Testis (tissue), 3 donors: ENCODE results near the gene HIP1. TPM values are rescaled to one million over a fixed set of nuclear protein-coding genes. Genes with fewer than 3 reads are reported as not detected.

Experiments
- DNase-seq: peaks from one replicate; pipeline ENCODE4 v3.0.0-alpha.2; 2019
- H3K27ac ChIP-seq, 2 donors: fragments of 200-600 bp; sonication (generic); one replicate each; pipeline ENCODE4 v1.5.1; 2019
- H3K27me3 ChIP-seq: fragments of 200-600 bp; sonication (generic); one replicate; pipeline ENCODE4 v1.5.1; 2019
- H3K36me3 ChIP-seq: fragments of 200-600 bp; sonication (generic); one replicate; pipeline ENCODE4 v1.5.1; 2017; ENCODE audit warnings: low read depth; ENCODE audit errors: missing control alignments
- H3K4me1 ChIP-seq: fragments of 200-600 bp; sonication (generic); one replicate; pipeline ENCODE4 v1.5.1; 2019
- H3K4me3 ChIP-seq, 2 donors: fragments of 200-600 bp; sonication (generic); one replicate each; pipeline ENCODE4 v1.5.1; 2017 to 2019
- H3K9me3 ChIP-seq: fragments of 200-600 bp; sonication (generic); one replicate; pipeline ENCODE4 v1.5.1; 2017
- POLR2A ChIP-seq: fragments of 450-650 bp; IDR thresholded peaks from one replicate; pipeline ENCODE4 v1.6.1; 2017; ENCODE audit warnings: antibody characterized with exemption, mild to moderate bottlenecking, moderate library complexity
- WGBS, 2 donors: methylation state at CpG; one replicate each; pipeline ENCODE4 v1.1.5; 2018; 5-methylcytosine and 5-hydroxymethylcytosine counted together
- intact Hi-C: fragments of 100-400 bp; cut with DNase I; formaldehyde crosslinking; loops from one replicate; pipeline ENCODE4 v1.15.1; 2023; ENCODE audit warnings: low total_unique reads
- polyA plus RNA-seq: library from polyadenylated mRNA; stranded (reverse); fragments of 350-450 nt; fragmentation: Illumina TruSeq; extraction: RNeasy Lipid Tissue Mini Kit (QIAGEN cat#74804); gene quantifications from one replicate; pipeline ENCODE4 v1.2.3, GENCODE V29; 2014; ENCODE audit warnings: low read depth, low replicate concordance; ENCODE audit not compliant: insufficient read depth
- total RNA-seq, 2 donors: library from RNA; depleted of rRNA; stranded (reverse); fragments of >200 nt; gene quantifications; one replicate each; pipeline ENCODE4 v1.2.3, GENCODE V29; 2016
- TF ChIP-seq, protein P1 (sequence below), 3 experiments: fragments of 450-650 bp in 2 of 3; fragments of 200-600 bp in 1 of 3; sonication (generic) in 1 of 3; IDR thresholded peaks; one replicate each; pipeline ENCODE4 v1.5.1; 2016 to 2019; ENCODE audit warnings: antibody characterized with exemption in 3 of 3, mild to moderate bottlenecking in 2 of 3, moderate library complexity in 1 of 3

The HIP1 gene
- total and polyA plus RNA-seq, 3 donors from 2014 or later = 43.5 to 85.4 (median 68.0) TPM

GRCh38 chr7:75536940-75537538 lies 201.7 kb downstream of the HIP1 start:
- TF ChIP-seq, protein P1, sequence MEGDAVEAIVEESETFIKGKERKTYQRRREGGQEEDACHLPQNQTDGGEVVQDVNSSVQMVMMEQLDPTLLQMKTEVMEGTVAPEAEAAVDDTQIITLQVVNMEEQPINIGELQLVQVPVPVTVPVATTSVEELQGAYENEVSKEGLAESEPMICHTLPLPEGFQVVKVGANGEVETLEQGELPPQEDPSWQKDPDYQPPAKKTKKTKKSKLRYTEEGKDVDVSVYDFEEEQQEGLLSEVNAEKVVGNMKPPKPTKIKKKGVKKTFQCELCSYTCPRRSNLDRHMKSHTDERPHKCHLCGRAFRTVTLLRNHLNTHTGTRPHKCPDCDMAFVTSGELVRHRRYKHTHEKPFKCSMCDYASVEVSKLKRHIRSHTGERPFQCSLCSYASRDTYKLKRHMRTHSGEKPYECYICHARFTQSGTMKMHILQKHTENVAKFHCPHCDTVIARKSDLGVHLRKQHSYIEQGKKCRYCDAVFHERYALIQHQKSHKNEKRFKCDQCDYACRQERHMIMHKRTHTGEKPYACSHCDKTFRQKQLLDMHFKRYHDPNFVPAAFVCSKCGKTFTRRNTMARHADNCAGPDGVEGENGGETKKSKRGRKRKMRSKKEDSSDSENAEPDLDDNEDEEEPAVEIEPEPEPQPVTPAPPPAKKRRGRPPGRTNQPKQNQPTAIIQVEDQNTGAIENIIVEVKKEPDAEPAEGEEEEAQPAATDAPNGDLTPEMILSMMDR (IDR thresholded peaks at IDR 0.05) = no peak
- no peak for TF ChIP-seq POLR2A
- Histone ChIP-seq H3K9me3 (no peaks in the 10 kb centered on the region), H3K4me1 (no peaks in the 10 kb centered on the region), H3K36me3 (no peaks in the 10 kb centered on the region), H3K27me3 (no peaks in the 10 kb centered on the region), H3K27ac (no peak overlapping the region), H3K4me3 (no peak overlapping the region)
- DNase-seq = no peak
- intact Hi-C loops = no loop called here
- 83 to 90% methylated on average over 4 to 18 of the region's 18 CpGs for WGBS, 2 donors

DNA sequence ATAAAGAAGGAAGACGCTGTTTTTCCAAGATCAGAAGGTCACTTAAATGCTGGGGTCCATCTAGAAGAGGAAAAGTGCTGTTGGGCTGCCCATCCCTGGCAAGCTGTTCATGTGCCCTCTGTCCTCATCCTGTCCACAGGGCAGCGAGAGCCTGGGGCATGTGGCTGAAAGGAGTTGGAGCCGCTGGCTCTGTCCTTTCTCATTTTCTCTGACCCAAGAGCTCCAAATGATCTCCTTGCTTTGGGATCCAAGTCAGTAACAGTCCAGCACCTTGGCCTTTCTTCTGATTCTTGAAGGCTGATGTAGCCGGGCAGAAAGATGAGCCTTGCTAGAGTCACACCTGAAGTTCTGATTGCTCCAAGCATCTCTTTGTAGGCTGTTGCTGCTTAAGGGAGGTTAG lies 202.2 kb downstream of the HIP1 start:
- Histone ChIP-seq H3K9me3 (no peaks in the 10 kb centered on the region), H3K36me3 (no peaks in the 10 kb centered on the region), H3K4me3 (no peak overlapping the region), H3K4me1 (no peaks in the 10 kb centered on the region), H3K27me3 (no peaks in the 10 kb centered on the region), H3K27ac (no peak overlapping the region)
- 89 to 96% methylated on average over 4 of the region's 4 CpGs for WGBS, 2 donors
- TF ChIP-seq, protein P1 (IDR thresholded peaks at IDR 0.05) = no peak
- no peak for TF ChIP-seq POLR2A
- intact Hi-C loops = no loop called here
- peak; percentile 0 for DNase-seq

DNA sequence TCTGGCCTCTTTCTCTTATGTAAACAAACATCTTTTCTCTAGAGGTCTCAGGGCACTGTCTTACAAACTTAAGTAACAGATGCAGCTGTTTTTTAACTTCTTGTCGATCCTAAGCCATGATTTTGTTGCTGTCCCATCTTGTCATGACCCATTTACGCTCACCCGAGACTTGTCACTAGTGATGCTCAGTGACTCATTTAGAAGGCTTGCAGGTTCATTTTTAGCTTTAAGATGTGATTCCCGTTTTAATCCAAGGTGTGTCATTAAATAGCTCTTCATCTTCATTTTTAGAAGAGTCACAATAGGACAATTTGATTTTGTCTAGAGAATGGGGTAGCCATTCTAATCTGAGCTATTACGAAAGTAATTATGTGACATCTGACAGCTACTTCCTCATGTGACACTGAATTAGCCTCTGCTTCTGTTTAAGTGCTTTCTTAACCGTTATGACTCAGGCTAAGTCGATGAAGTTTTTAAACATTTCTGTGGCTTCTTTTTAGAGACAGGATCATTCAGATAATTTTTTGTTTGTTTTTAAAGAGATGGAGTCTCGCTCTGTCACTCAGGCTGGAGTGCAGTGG lies 203.9 kb downstream of the HIP1 start:
- no peak for DNase-seq
- TF ChIP-seq POLR2A = no peak
- TF ChIP-seq, protein P1 (IDR thresholded peaks at IDR 0.05) = no peak
- no peak overlapping the region for H3K27ac ChIP-seq
- WGBS, 2 donors = 86 to 88% methylated on average over 8 of the region's 8 CpGs
- no peaks in the 10 kb centered on the region for H3K27me3 ChIP-seq
- no peaks in the 10 kb centered on the region for H3K9me3 ChIP-seq
- no peaks in the 10 kb centered on the region for H3K4me1 ChIP-seq
- H3K4me3 ChIP-seq = no peak overlapping the region
- intact Hi-C loops = no loop called here
- H3K36me3 ChIP-seq = no peaks in the 10 kb centered on the region

DNA sequence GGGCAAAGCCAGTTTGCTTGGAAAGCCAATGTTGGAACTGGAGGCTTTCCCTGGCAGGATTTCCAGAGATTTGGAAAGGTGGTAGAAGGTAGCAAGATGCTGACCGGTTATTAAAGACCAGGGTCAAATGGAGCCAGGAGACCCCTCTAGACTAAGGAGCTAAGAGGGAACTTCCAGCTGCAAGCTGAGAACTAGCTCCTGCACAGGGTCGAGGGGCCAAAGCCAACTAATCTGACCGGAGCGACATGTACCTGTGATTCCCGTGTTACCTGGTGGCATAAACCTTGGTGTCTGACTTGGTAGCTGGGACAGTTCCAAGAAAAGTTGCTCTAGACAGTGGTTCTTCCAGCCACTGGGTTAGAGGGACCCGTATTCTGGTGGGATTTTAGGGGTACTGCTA lies 204.8 kb downstream of the HIP1 start:
- no peak overlapping the region for H3K27ac ChIP-seq

More for the DNA sequence above, 204.8 kb downstream of the HIP1 start:
- no peaks in the 10 kb centered on the region for H3K27me3 ChIP-seq
- H3K36me3 ChIP-seq = no peaks in the 10 kb centered on the region
- TF ChIP-seq POLR2A = no peak
- TF ChIP-seq, protein P1 (IDR thresholded peaks at IDR 0.05) = no peak
- H3K4me3 ChIP-seq = no peak overlapping the region
- intact Hi-C loops = no loop called here
- H3K4me1 ChIP-seq = no peaks in the 10 kb centered on the region
- no peaks in the 10 kb centered on the region for H3K9me3 ChIP-seq
- peak; percentile 2 for DNase-seq
- WGBS, 2 donors = 95 to 98% methylated on average over 6 of the region's 6 CpGs
